PC-9 (cell line): Measurements from ENCODE around the gene PCGF3.

Experiments used
- CTCF ChIP-seq: fragments of 200-600 bp; sonication (generic); conservative IDR thresholded peaks from 2 replicates; pipeline ENCODE4 v1.6.1; 2017; ENCODE audit warnings: mixed run types, antibody characterized with exemption, mild to moderate bottlenecking, moderate library complexity
- EZH2 ChIP-seq: fragments of 200-600 bp; sonication (generic); IDR thresholded peaks from 2 replicates; pipeline ENCODE4 v1.8.0; 2017; ENCODE audit warnings: antibody characterized with exemption, low read depth

- no peak for TF ChIP-seq CTCF
- no peak for TF ChIP-seq EZH2
These were observed 38.0 kb downstream of the PCGF3 start for GRCh38 chr4:743463-744211.
